Measurements from ENCODE around the gene MAP2K2. TPM values are rescaled to one million over a fixed set of nuclear protein-coding genes. Genes with fewer than 3 reads are reported as not detected.

Gene MAP2K2
- total RNA-seq, 1 experiment from 2014 or later = 177 TPM

- H3K4me1 Mint-ChIP-seq = no peaks in the 10 kb centered on the region
- H3K27ac Mint-ChIP-seq = no peak overlapping the region
- no peaks in the 10 kb centered on the region for H3K9me3 Mint-ChIP-seq
- peaks cover 24% of the 10 kb centered on the region for H3K27me3 Mint-ChIP-seq (ENCODE audit: low read depth)
- DNase-seq (ENCODE audit: low spot score) (peak; percentile 89), ATAC-seq (peak; percentile 93)
- no peaks in the 10 kb centered on the region for H3K36me3 Mint-ChIP-seq
- CTCF ChIA-PET = interaction anchor here (1.0 to 1.3 kb wide), 2 partner anchors 14 to 33 kb away, joined by 3 to 6 read pairs; no protein-coding TSS in a partner anchor
- H3K4me3 Mint-ChIP-seq = peak overlapping the region; percentile 34; the same call in 1 of the 2 replicates
- POLR2A ChIA-PET = interaction anchor here (1.0 kb wide), 1 partner anchor 14 kb away, joined by 3 read pairs; no protein-coding TSS in a partner anchor
- 0 out of 2 replicates have a peak, but pooled peaks have one; percentile 52 for TF ChIP-seq FOXJ3 (CRISPR knock-in tag; IDR thresholded peaks at IDR 0.05; ENCODE audit: borderline replicate concordance)
- TF ChIP-seq E2F5 (CRISPR knock-in tag; IDR thresholded peaks at IDR 0.05) = peak; percentile 61; the same call in 1 of the 2 replicates
- TF ChIP-seq NR2C2 (CRISPR knock-in tag; IDR thresholded peaks at IDR 0.05) = peak; percentile 58; the same call in 1 of the 2 replicates
- no peak for TF ChIP-seq TEAD4 (CRISPR knock-in tag; IDR thresholded peaks at IDR 0.05)
- peak; percentile 81; the same call in 1 of the 2 replicates for TF ChIP-seq RELA (CRISPR knock-in tag; IDR thresholded peaks at IDR 0.05; ENCODE audit: borderline replicate concordance)
- TF ChIP-seq USF1 (CRISPR knock-in tag; IDR thresholded peaks at IDR 0.05) = peak; percentile 69
- TF ChIP-seq ZNF219 (CRISPR knock-in tag; IDR thresholded peaks at IDR 0.05; ENCODE audit: borderline replicate concordance) = peak; percentile 62; the same call in 1 of the 2 replicates
- TF ChIP-seq ETV6 (CRISPR knock-in tag; IDR thresholded peaks at IDR 0.05) = peak; percentile 72; the same call in 1 of the 2 replicates
- no peak for TF ChIP-seq CREM (CRISPR knock-in tag; IDR thresholded peaks at IDR 0.05)
- peak; percentile 91 for TF ChIP-seq TEAD1 (CRISPR knock-in tag; IDR thresholded peaks at IDR 0.05)
- TF ChIP-seq ZNF532 (CRISPR knock-in tag; IDR thresholded peaks at IDR 0.05; ENCODE audit: borderline replicate concordance) = no peak
- TF ChIP-seq ZNF671 (CRISPR knock-in tag; IDR thresholded peaks at IDR 0.05) = no peak
- TF ChIP-seq CREB1 (CRISPR knock-in tag; IDR thresholded peaks at IDR 0.05) = peak; percentile 82; the same call in 1 of the 2 replicates
- TF ChIP-seq ATF1 (CRISPR knock-in tag; IDR thresholded peaks at IDR 0.05) = peak; percentile 66; the same call in 1 of the 2 replicates
- no peak for TF ChIP-seq OVOL2 (CRISPR knock-in tag; IDR thresholded peaks at IDR 0.05; ENCODE audit: borderline replicate concordance)
- 0 out of 2 replicates have a peak, but pooled peaks have one; percentile 41 for TF ChIP-seq ATF2 (CRISPR knock-in tag; IDR thresholded peaks at IDR 0.05; ENCODE audit: borderline replicate concordance, low read depth)
- TF ChIP-seq JUN (CRISPR knock-in tag; IDR thresholded peaks at IDR 0.05) = peak; percentile 84
- peak; percentile 41; the same call in 1 of the 2 replicates for TF ChIP-seq NR1H2 (CRISPR knock-in tag; IDR thresholded peaks at IDR 0.05)
- peak; percentile 78 for TF ChIP-seq MYBL2 (CRISPR knock-in tag; IDR thresholded peaks at IDR 0.05)
- TF ChIP-seq SP1 (CRISPR knock-in tag; conservative IDR thresholded peaks at IDR 0.05) = peak; percentile 47
- peak; percentile 98 for TF ChIP-seq FOXP1 (CRISPR knock-in tag; IDR thresholded peaks at IDR 0.05; ENCODE audit: borderline replicate concordance)
- TF ChIP-seq E2F1 (CRISPR knock-in tag; IDR thresholded peaks at IDR 0.05) = peak; percentile 92
- peak; percentile 82; the same call in 1 of the 2 replicates for TF ChIP-seq ELF4 (CRISPR knock-in tag; IDR thresholded peaks at IDR 0.05; ENCODE audit: low read depth)
- no peak for TF ChIP-seq JAZF1 (CRISPR knock-in tag; IDR thresholded peaks at IDR 0.05)
- no peak for TF ChIP-seq RORB (CRISPR knock-in tag; IDR thresholded peaks at IDR 0.05)
- peak; percentile 43; the same call in 1 of the 2 replicates for TF ChIP-seq HMGXB4 (CRISPR knock-in tag; IDR thresholded peaks at IDR 0.05)
- TF ChIP-seq ZBTB21 (CRISPR knock-in tag; IDR thresholded peaks at IDR 0.05; ENCODE audit: borderline replicate concordance) = peak; percentile 29; the same call in 1 of the 2 replicates
- TF ChIP-seq ESRRA (CRISPR knock-in tag; IDR thresholded peaks at IDR 0.05; ENCODE audit: borderline replicate concordance) = peak; percentile 80; the same call in 1 of the 2 replicates
These were observed 49.0 kb upstream of the MAP2K2 start for GRCh38 chr19:4172861-4173473.
